HUES64 (cell line): ENCODE measurements around the gene TRIM28.

Source experiments
- H3K27ac ChIP-seq: 2 replicates; pipeline ENCODE4 v1.7.0; 2013; ENCODE audit warnings: low read depth, low read length, inconsistent platforms
- H3K27me3 ChIP-seq: 2 replicates; pipeline ENCODE4 v1.6.1; 2013; ENCODE audit warnings: mild to moderate bottlenecking, low read length; ENCODE audit not compliant: insufficient read depth
- H3K36me3 ChIP-seq: 2 replicates; pipeline ENCODE4 v1.6.1; 2013; ENCODE audit warnings: mild to moderate bottlenecking, low read length; ENCODE audit not compliant: insufficient read depth
- H3K4me1 ChIP-seq: 2 replicates; pipeline ENCODE4 v1.6.1; 2013; ENCODE audit warnings: mild to moderate bottlenecking, low read length, moderate library complexity; ENCODE audit not compliant: insufficient read depth
- H3K4me3 ChIP-seq: 2 replicates; pipeline ENCODE4 v1.5.1; 2013; ENCODE audit warnings: mild to moderate bottlenecking, low read length, moderate library complexity
- H3K9ac ChIP-seq: 2 replicates; pipeline ENCODE4 v1.6.1; 2013; ENCODE audit warnings: mild to moderate bottlenecking, low read depth, low read length
- H3K9me3 ChIP-seq: 2 replicates; pipeline ENCODE4 v1.6.1; 2013; ENCODE audit warnings: low read depth, low read length; ENCODE audit not compliant: insufficient read depth
- WGBS: fragments of 150-250, 120-280 bp; methylation state at CpG from one replicate; pipeline ENCODE4 v1.1.7; 2013; ENCODE audit warnings: missing lambda C conversion rate; 5-methylcytosine and 5-hydroxymethylcytosine counted together

TRIM28 gene

DNA sequence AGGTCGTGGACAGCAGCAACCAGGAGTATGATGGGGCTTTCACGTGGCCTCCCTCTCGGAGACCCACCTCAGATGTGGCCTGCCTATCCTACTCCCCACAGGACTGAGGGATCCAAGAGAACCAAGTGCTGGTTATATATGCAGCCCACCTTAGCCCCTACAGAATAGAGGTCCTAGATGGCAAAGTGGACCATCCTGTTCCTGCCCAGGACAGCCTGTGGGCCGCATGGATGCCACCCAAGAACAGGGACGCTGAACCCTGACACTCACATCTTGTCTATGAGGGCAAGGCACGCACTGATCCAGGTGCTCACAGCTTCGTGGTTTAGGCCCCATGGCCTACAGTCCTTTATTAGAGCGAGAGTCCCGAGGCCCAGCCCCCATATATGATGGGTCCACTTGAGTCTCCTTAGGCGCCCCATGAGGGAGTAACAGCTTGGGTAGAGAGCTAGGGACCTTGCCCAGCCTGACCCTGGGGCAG lies 30.6 kb upstream of the TRIM28 start:
- Histone ChIP-seq H3K4me3 (no peak overlapping the region), H3K27me3 (no peaks in the 10 kb centered on the region), H3K4me1 (peaks cover 5% of the 10 kb centered on the region; the same call in 1 of the 2 replicates), H3K27ac (peak overlapping the region; percentile 28; the same call in 1 of the 2 replicates), H3K9ac (peak overlapping the region; percentile 56; the same call in 1 of the 2 replicates), H3K9me3 (no peaks in the 10 kb centered on the region), H3K36me3 (peaks cover 3% of the 10 kb centered on the region; the same call in 1 of the 2 replicates)
- 94% methylated on average over 10 of the region's 10 CpGs for WGBS

DNA sequence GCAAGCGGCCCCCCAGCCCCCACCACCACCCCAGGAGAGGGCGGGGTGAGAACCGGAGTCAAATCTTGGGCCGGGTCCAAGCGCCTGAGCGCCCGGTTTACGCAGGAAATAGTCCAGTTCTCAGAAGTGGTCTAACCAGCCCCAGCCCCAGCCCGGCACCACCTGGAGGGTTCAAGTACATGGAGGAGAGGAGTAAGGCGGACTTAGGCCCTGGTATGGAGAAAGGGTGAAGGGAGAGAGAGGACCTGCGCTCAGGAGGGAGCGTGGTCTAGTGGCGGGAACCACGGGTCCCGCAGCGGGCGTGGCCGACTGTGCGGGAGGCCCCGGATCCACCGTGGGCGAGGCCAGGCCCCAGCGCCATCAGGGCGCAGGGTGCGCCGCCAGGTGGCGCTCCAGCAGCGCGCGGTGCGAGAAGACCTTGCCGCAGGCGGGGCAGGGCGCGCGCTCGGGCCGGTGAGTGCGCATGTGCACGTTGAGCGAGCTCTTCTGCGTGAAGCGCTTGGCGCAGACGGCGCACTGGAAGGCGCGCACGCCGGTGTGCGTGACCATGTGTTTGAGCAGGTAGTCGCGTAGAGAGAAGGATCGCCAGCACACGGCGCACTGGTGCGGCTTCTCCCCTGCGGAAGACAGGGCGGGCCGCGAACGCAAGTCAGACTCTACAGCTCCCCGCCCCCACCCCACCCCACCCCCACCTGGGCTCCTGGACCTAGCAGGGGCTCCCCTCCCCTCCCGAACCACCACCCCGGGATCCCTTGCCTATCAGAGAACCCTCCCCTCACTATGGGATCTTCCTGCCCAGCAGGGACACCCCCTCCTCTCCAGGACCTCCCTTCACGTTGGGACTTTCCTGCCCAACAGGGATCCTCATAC lies 29.9 kb upstream of the TRIM28 start:
- H3K4me1 ChIP-seq: peaks cover 9% of the 10 kb centered on the region; the same call in 1 of the 2 replicates
- WGBS: 16% methylated on average over 65 of the region's 66 CpGs
- no peaks in the 10 kb centered on the region for H3K9me3 ChIP-seq
- H3K9ac ChIP-seq: peak overlapping the region; percentile 65
- H3K27me3 ChIP-seq: no peaks in the 10 kb centered on the region
- peak overlapping the region; percentile 59; the same call in 1 of the 2 replicates for H3K27ac ChIP-seq
- peaks cover 3% of the 10 kb centered on the region; the same call in 1 of the 2 replicates for H3K36me3 ChIP-seq
- H3K4me3 ChIP-seq: peak overlapping the region; percentile 52

DNA sequence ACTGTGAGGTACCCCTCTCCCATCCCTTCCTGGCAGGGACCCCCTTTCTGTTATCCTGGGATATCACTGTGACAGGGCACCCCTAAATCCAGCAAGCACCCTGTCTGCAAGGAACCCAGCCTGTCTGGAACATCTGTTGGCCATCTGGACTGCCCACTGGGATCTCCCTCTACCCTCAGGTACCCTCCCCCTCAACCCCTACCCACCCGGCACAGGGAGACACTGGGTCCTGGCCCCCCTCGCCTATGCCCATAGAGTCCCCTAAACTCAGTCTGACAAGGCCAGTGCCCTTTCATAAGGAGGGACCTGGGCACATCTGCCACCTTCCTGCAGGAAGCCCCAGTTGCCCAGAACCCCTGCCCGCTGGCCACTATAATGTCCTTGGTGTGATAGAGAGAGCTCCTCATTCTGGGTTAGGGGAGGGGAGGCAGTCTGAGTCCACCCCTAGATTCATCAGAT lies 29.3 kb upstream of the TRIM28 start:
- Histone ChIP-seq H3K27ac (peak overlapping the region; percentile 59; the same call in 1 of the 2 replicates), H3K9ac (peak overlapping the region; percentile 65), H3K27me3 (no peaks in the 10 kb centered on the region), H3K4me1 (peaks cover 9% of the 10 kb centered on the region; the same call in 1 of the 2 replicates), H3K9me3 (no peaks in the 10 kb centered on the region), H3K4me3 (peak overlapping the region; percentile 52), H3K36me3 (peaks cover 3% of the 10 kb centered on the region; the same call in 1 of the 2 replicates)
- WGBS: 76% methylated on average over 3 of the region's 3 CpGs

DNA sequence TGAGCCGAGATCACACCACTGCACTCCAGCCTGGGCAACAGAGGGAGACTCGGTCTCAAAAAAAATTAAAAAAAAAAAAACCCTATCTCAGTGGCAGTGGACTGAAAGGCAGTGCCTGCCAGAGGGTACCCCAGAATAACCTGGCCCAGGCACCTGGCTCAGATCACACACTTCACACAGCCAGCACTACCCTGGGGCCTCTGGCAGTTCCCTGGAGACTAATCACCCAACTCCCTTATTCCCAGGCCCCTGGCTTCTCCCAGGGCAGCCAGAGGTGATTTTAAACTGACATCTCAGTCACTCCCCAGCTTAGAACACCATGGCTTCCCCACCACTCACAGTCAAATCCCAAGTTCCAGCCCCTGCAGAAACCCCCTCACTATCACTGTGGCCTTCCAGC lies 28.6 kb upstream of the TRIM28 start:
- H3K27me3 ChIP-seq: no peaks in the 10 kb centered on the region
- no peak overlapping the region for H3K4me3 ChIP-seq
- peak overlapping the region; percentile 85; the same call in 1 of the 2 replicates for H3K27ac ChIP-seq
- peaks cover 3% of the 10 kb centered on the region; the same call in 1 of the 2 replicates for H3K36me3 ChIP-seq
- no peaks in the 10 kb centered on the region for H3K9me3 ChIP-seq
- 81% methylated on average over 2 of the region's 2 CpGs for WGBS
- peak overlapping the region; percentile 30; the same call in 1 of the 2 replicates for H3K9ac ChIP-seq
- peaks cover 10% of the 10 kb centered on the region; the same call in 1 of the 2 replicates for H3K4me1 ChIP-seq

DNA sequence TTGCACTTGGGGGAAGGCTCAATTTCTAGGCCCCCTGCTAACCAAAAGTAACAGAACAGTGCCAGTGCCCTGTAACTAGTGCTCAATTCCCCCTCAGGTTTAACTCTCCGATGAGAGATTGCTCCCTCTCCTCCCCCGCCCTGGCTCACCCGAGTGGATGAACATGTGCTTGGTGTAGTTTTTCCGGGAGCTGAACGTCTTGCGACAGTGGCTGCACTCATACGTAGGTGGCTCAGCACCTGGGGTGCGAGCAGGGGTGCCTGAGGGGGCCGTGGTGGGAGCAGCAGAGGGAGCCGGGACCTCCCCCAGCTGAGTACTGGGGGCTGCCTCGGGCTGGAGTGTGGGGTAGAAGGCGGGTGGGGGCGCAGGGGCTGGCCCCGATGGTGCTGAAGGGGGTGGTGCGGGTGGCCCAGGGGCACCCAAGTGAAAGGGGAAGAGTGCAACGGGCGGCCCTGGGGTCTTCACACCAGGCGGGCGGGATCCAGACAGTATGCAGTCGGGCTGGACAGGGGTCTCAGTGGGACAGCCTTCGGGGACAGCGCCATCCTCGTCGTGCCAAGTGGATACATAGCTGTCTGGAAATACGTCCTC lies 27.5 kb upstream of the TRIM28 start:
- no peak overlapping the region for H3K9ac ChIP-seq
- 90% methylated on average over 25 of the region's 25 CpGs for WGBS
- peaks cover 3% of the 10 kb centered on the region; the same call in 1 of the 2 replicates for H3K36me3 ChIP-seq
- H3K9me3 ChIP-seq: no peaks in the 10 kb centered on the region
- peak overlapping the region; percentile 44; the same call in 1 of the 2 replicates for H3K27ac ChIP-seq
- no peaks in the 10 kb centered on the region for H3K27me3 ChIP-seq
- H3K4me1 ChIP-seq: peaks cover 15% of the 10 kb centered on the region
- H3K4me3 ChIP-seq: no peak overlapping the region

DNA sequence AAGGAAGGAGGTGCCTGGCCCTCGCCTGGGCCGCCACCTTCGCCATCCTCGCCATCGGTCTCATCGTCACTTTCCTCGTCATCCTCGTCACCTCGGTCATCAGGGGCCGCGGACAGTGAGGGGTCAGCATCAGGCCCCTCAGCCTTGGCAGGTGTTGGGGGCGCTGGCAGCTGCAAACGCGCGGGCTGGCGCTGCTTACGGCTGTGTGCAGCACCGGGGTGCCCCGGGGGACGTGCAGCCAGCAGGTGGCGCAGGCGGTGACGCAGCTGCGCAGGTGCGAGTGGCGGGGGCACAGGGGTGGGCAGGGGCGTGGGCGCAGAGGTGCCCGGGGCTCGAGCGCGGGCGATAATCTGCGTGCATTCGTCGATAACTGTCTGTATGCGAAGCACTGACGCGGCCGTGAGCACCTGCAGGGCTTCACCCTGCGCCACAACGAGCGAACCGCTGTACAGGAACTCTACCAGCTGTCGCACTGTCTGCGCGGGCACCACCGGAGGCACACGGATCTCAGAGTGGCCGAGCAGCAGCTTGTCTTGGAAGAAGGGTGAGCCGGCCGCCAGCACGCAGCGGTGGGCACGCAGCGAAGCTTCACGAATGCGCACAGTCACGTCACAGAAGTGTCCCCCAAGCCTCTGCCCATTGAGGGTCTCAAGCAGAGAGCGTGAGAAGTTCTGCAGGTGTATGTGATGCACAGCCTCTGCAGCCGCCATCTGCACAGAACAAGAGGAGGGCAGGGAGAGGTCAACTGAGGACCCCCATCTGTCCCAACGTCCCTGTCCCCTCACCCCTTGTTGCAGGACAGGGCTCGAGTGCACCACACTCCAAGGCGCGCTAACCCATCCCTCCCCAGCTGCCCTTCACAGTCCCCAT lies 26.7 kb upstream of the TRIM28 start:
- H3K27ac ChIP-seq: no peak overlapping the region
- H3K27me3 ChIP-seq: no peaks in the 10 kb centered on the region
- no peak overlapping the region for H3K4me3 ChIP-seq
- H3K36me3 ChIP-seq: peaks cover 3% of the 10 kb centered on the region; the same call in 1 of the 2 replicates
- no peak overlapping the region for H3K9ac ChIP-seq
- no peaks in the 10 kb centered on the region for H3K9me3 ChIP-seq
- peaks cover 16% of the 10 kb centered on the region for H3K4me1 ChIP-seq
- 95% methylated on average over 65 of the region's 65 CpGs for WGBS

DNA sequence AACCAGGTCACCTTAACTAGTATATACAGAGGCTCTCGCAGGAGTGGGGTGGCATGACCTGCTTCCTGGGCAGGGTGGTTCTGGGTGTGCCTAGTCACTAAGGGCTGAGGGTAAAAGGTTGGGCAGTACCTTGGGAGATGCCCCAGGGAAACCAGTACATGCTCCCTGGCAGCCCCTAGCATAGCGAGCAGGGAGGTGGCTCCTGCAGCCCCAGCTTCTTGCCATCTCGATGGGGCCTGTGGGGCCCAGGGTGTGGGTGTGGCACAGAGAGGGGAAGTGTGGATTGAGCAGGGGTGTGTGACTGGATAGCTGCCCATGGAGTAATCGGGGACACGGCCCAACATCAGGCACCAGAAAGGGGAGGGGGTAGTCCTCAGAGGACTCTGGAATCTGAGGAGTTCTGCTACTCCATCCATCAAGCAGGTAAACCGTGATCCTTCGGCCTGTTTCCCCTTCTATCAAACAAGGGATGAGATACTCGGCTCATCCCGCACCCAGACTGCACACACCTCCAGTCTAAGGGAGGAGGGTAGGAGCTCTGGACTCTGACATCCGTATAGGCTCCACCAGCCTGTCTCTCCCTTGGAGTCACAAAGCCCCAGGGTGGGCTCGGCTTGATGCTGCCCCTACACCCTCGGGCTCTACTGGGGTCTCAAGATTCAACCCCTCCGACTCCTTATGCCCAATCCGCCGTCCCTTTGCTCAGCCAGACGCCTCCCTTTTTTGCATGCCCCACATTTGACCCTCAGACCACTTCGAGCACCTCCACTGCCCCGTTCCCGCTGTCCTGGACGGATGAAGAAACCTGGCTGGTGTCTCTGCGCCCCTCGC lies 25.4 kb upstream of the TRIM28 start:
- Histone ChIP-seq H3K27ac (peak overlapping the region; percentile 99), H3K36me3 (peaks cover 3% of the 10 kb centered on the region; the same call in 1 of the 2 replicates), H3K4me1 (peaks cover 22% of the 10 kb centered on the region), H3K9me3 (no peaks in the 10 kb centered on the region), H3K4me3 (peak overlapping the region; percentile 66), H3K9ac (peak overlapping the region; percentile 98), H3K27me3 (no peaks in the 10 kb centered on the region)
- 26% methylated on average over 20 of the region's 22 CpGs for WGBS

DNA sequence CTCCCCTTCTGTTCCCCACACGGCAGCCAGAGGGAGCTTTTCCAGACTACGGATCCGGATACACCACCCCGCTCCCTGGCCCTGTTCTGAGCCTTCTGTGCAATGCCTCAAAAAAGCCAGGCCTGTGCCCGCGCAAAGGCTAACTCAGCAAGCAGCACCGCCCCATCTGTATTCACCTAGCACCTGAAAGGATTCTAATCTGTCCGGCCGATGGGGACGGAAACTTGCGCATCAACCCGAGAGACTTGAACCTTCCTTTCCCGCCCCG lies 24.8 kb upstream of the TRIM28 start:
- Histone ChIP-seq H3K9me3 (no peaks in the 10 kb centered on the region), H3K27ac (peak overlapping the region; percentile 99), H3K4me3 (peak overlapping the region; percentile 66), H3K9ac (peak overlapping the region; percentile 98), H3K36me3 (peaks cover 3% of the 10 kb centered on the region; the same call in 1 of the 2 replicates), H3K4me1 (peaks cover 22% of the 10 kb centered on the region), H3K27me3 (no peaks in the 10 kb centered on the region)
- under 1% methylated on average over 14 of the region's 14 CpGs for WGBS

DNA sequence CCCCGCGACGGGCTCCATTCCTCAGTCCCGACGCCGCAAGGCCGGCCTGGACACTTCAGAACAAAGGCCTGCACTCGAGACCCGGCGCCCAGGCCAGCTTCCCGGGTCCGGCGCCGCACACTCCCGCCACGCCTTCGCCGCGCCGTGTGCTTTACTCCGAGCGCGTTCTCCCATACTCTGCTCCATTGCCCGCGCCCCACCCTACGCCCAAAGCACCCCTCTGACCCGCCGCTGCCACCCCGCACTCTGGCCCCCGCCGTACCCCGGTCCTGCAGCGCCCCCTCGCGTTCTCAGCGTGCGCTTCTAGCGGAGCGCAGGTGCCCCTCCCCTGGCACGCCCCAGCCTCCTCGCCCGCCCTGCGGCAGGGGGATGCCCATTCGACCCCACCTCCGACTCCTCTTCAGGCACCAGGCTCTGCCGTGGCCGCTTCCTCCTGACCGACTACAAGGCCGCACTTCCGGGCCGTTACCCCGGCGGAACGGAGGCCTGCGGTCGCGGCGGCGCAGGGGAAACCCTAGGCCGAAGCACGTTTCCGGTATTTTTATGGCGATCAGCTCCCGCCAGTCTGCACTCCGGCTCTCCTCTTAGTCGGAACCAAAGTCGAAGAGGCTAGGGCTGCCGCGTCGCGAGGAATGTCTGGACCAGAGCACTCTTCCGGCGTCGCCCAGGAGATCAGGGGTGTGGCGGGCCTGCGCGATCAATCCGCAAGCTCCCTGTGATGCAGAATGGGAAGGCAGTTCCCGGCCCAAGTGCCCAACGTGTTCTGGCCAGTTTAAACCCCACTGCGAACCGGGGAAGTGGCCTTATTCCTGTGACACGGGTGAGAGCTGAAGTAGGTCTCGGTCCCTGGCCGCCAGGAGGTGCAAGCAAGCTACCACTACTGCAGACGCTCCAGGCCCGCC lies 24.3 kb upstream of the TRIM28 start, which contains the start of gene ZBTB45:
TSS of gene ZBTB45 (minus strand) at position 456 of the 902 bp plus-strand sequence. CDS start 2,137 bp downstream, outside the sequence.
- H3K9ac ChIP-seq: peak within 1 kb of the TSS; percentile 98
- WGBS: under 1% methylated on average over 87 of the region's 87 CpGs
- H3K27ac ChIP-seq: peak within 1 kb of the TSS; percentile 99
- peak within 1 kb of the TSS; percentile 66 for H3K4me3 ChIP-seq
- no peaks in the 10 kb centered on the region for H3K27me3 ChIP-seq
- H3K4me1 ChIP-seq: peaks cover 22% of the 10 kb centered on the region
- H3K36me3 ChIP-seq: peaks cover 3% of the 10 kb centered on the region; the same call in 1 of the 2 replicates
- no peaks in the 10 kb centered on the region for H3K9me3 ChIP-seq
